ENCODE results near the gene GARIN6. TPM values are rescaled to one million over a fixed set of nuclear protein-coding genes. Genes with fewer than 3 reads are reported as not detected.

The GARIN6 gene
- total RNA-seq, 1 experiment from 2014 or later, result not detected

GRCh38 chr12:99648183-99648582 is 630 bp downstream of the GARIN6 start:
- H2AFZ ChIP-seq (ENCODE audit: low read depth, low read length, poor library complexity, severe bottlenecking), result no peak overlapping the region
- no peak overlapping the region for H3K4me2 ChIP-seq (ENCODE audit: low read length)
- ChIA-PET CTCF (no interaction called here), POLR2A (no interaction called here), RAD21 (ENCODE audit: low non-redundant PET in 1 of 2, low total read pairs in 2 of 2, uncharacterized antibody in 2 of 2, unreplicated experiment in 2 of 2) (no interaction called here)
- no peaks in the 10 kb centered on the region for H3K79me2 ChIP-seq (ENCODE audit: insufficient read depth, low read length)
- H3K9ac ChIP-seq (ENCODE audit: low read length), result no peak overlapping the region
- H3K4me3 ChIP-seq (replicated peaks in 1 of 2; ENCODE audit: low read depth in 1 of 2, low read length in 2 of 2), result no peak overlapping the region
- no peaks in the 10 kb centered on the region for H3K4me1 ChIP-seq (ENCODE audit: control insufficient read depth in 1 of 2, insufficient read depth in 2 of 2, low read length in 2 of 2)
- no peak for ATAC-seq
- H3K9me3 ChIP-seq (ENCODE audit: control insufficient read depth in 1 of 2, insufficient read depth in 1 of 2, low read depth in 1 of 2, low read length in 2 of 2), result no peaks in the 10 kb centered on the region
- no peaks in the 10 kb centered on the region for H3K36me3 ChIP-seq (ENCODE audit: control insufficient read depth in 1 of 2, insufficient read depth in 2 of 2, low read length in 2 of 2)
- DNase-seq (ENCODE audit: low read depth, low spot score), result no peak
- H4K20me1 ChIP-seq (ENCODE audit: insufficient read depth), result no peaks in the 10 kb centered on the region
- no peaks in the 10 kb centered on the region for H3K9me2 ChIP-seq (ENCODE audit: insufficient read depth)
- H3K27ac ChIP-seq (ENCODE audit: low read depth, low read length), result no peak overlapping the region
- no TSS peak for BruUV-seq (replicated peaks)
- no peak for TF ChIP-seq ZBTB33 (IDR thresholded peaks at IDR 0.05; ENCODE audit: extremely low read depth, insufficient replicate concordance, low read length)
- TF ChIP-seq ZFX (IDR thresholded peaks at IDR 0.05), result no peak
- TF ChIP-seq SP1 (IDR thresholded peaks at IDR 0.05; ENCODE audit: low read depth), result no peak
- no peak for TF ChIP-seq EZH2 (IDR thresholded peaks at IDR 0.05)
- intact Hi-C loops (cut with micrococcal nuclease), result no loop called here
- peaks cover 8% of the 10 kb centered on the region for H3K27me3 ChIP-seq (ENCODE audit: insufficient read depth, low read length)

DNA sequence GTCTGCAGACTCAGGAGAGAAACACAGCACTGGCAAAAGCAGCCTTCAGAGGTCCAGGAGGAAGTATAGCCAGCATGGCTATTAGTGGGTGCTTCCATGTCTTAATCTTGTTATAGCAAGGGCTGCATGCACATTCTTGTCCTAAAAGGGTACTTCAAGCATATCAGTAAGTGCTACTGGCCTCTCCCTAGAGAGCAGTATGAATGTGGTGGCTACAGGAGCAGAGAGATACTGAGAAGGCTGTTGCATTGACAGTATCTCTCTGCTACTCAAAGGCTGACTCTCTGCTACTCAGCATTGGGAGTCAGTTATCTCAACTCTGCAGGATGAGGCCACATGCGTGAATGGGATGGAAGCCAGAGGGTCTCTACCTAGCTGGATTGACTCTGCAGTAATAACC is 2.0 kb downstream of the GARIN6 start:
- ChIA-PET POLR2A (no interaction called here), RAD21 (ENCODE audit: low non-redundant PET in 1 of 2, low total read pairs in 2 of 2, uncharacterized antibody in 2 of 2, unreplicated experiment in 2 of 2) (no interaction called here), CTCF (no interaction called here)
- Histone ChIP-seq H3K9ac (ENCODE audit: low read length) (no peak overlapping the region), H4K20me1 (ENCODE audit: insufficient read depth) (no peaks in the 10 kb centered on the region), H3K36me3 (ENCODE audit: control insufficient read depth in 1 of 2, insufficient read depth in 2 of 2, low read length in 2 of 2) (no peaks in the 10 kb centered on the region), H3K27me3 (ENCODE audit: insufficient read depth, low read length) (peaks cover 7% of the 10 kb centered on the region), H3K27ac (ENCODE audit: low read depth, low read length) (no peak overlapping the region), H3K9me2 (ENCODE audit: insufficient read depth) (no peaks in the 10 kb centered on the region), H2AFZ (ENCODE audit: low read depth, low read length, poor library complexity, severe bottlenecking) (no peak overlapping the region), H3K4me3 (replicated peaks in 1 of 2; ENCODE audit: low read depth in 1 of 2, low read length in 2 of 2) (no peak overlapping the region), H3K4me1 (ENCODE audit: control insufficient read depth in 1 of 2, insufficient read depth in 2 of 2, low read length in 2 of 2) (no peaks in the 10 kb centered on the region), H3K79me2 (ENCODE audit: insufficient read depth, low read length) (no peaks in the 10 kb centered on the region), H3K9me3 (ENCODE audit: control insufficient read depth in 1 of 2, insufficient read depth in 1 of 2, low read depth in 1 of 2, low read length in 2 of 2) (no peaks in the 10 kb centered on the region), H3K4me2 (ENCODE audit: low read length) (no peak overlapping the region)
- no TSS peak for BruUV-seq (replicated peaks)
- no peak for TF ChIP-seq CTCF (IDR thresholded peaks at IDR 0.05 in 2 of 3, conservative IDR thresholded peaks at IDR 0.05 in 1 of 3; ENCODE audit: borderline replicate concordance in 1 of 3, insufficient read depth in 1 of 3, low read depth in 2 of 3, low read length in 2 of 3)
- no peak for DNase-seq (ENCODE audit: low read depth, low spot score)
- no peak for ATAC-seq
- intact Hi-C loops (cut with micrococcal nuclease), result no loop called here

All from HCT116 (cell line).